Endothelial cell of umbilical vein (primary cell): ENCODE measurements around the gene THAP4.

Source experiments
- CTCF ChIP-seq, 2 donors: IDR thresholded peaks; 1 replicate in 1 of 2; 2 replicates in 1 of 2; pipeline ENCODE4 v1.5.1; 2011; ENCODE audit warnings: low read length in 2 of 2, mild to moderate bottlenecking in 2 of 2, moderate library complexity in 2 of 2, control low read depth in 1 of 2, inconsistent platforms in 1 of 2, low read depth in 1 of 2; ENCODE audit not compliant: insufficient read depth in 1 of 2; ENCODE audit errors: extremely low read depth in 1 of 2
- EZH2 ChIP-seq: IDR thresholded peaks from 2 replicates; pipeline ENCODE4 v1.6.1; 2012; ENCODE audit warnings: borderline replicate concordance, low read depth, mild to moderate bottlenecking, moderate library complexity, low read length, inconsistent platforms; ENCODE audit not compliant: severe bottlenecking
- FOS ChIP-seq: IDR thresholded peaks from 2 replicates; pipeline ENCODE4 v1.6.1; 2011; ENCODE audit warnings: mild to moderate bottlenecking, low read length, moderate library complexity, borderline replicate concordance; ENCODE audit not compliant: insufficient read depth
- MYC ChIP-seq: IDR thresholded peaks from one replicate; pipeline ENCODE4 v1.6.1; 2011; ENCODE audit warnings: mild to moderate bottlenecking, low read depth, low read length
- POLR2A ChIP-seq: IDR thresholded peaks from 2 replicates; pipeline ENCODE4 v1.6.1; 2012; ENCODE audit warnings: low read depth, mild to moderate bottlenecking, control low read depth, low read length
- POLR2AphosphoS5 ChIP-seq: IDR thresholded peaks from 2 replicates; pipeline ENCODE4 v1.6.1; 2012; ENCODE audit warnings: low read depth, mild to moderate bottlenecking, control low read depth, low read length, moderate library complexity; ENCODE audit not compliant: insufficient read depth
- TF ChIP-seq, protein P1 (sequence below): IDR thresholded peaks from 2 replicates; pipeline ENCODE4 v1.6.1; 2011; ENCODE audit not compliant: insufficient read depth, insufficient read length

- TF ChIP-seq CTCF (IDR thresholded peaks at IDR 0.05; ENCODE audit: extremely low read depth in 1 of 2, insufficient read depth in 1 of 2, low read depth in 1 of 2, low read length in 2 of 2) (no peak), FOS (no peak), EZH2 (no peak), POLR2A (no peak), POLR2AphosphoS5 (no peak), MYC (no peak)
- TF ChIP-seq, protein P1, sequence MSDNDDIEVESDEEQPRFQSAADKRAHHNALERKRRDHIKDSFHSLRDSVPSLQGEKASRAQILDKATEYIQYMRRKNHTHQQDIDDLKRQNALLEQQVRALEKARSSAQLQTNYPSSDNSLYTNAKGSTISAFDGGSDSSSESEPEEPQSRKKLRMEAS, result no peak
These were observed 9.1 kb upstream of the THAP4 start for GRCh38 chr2:241645915-241646645.
